Suprapubic skin (tissue), 4 donors: ENCODE data around the gene TMCC2. TPM values are rescaled to one million over a fixed set of nuclear protein-coding genes. Genes with fewer than 3 reads are reported as not detected.

Experiments used
- DNase-seq, 2 donors: peaks; one replicate each; pipeline ENCODE4 v3.0.0-alpha.2; 2019; ENCODE audit warnings: low spot score in 2 of 2
- H3K27ac ChIP-seq: fragments of 200-600 bp; sonication (generic); one replicate; pipeline ENCODE4 v1.5.1; 2019
- H3K27me3 ChIP-seq: fragments of 200-600 bp; sonication (generic); one replicate; pipeline ENCODE4 v1.5.1; 2019
- H3K36me3 ChIP-seq: fragments of 200-600 bp; sonication (generic); one replicate; pipeline ENCODE4 v1.5.1; 2019
- H3K4me1 ChIP-seq: fragments of 200-600 bp; sonication (generic); one replicate; pipeline ENCODE4 v1.5.1; 2019
- H3K4me3 ChIP-seq: fragments of 200-600 bp; sonication (generic); one replicate; pipeline ENCODE4 v1.5.1; 2019; ENCODE audit warnings: mild to moderate bottlenecking
- H3K9me3 ChIP-seq: fragments of 200-600 bp; sonication (generic); one replicate; pipeline ENCODE4 v1.5.1; 2019
- CTCF ChIP-seq, 2 donors: fragments of 200-600 bp in 1 of 2; fragments of 450-650 bp in 1 of 2; sonication (generic) in 1 of 2; IDR thresholded peaks; one replicate each; pipeline ENCODE4 v1.5.1; 2016 to 2019; ENCODE audit warnings: antibody characterized with exemption in 2 of 2, mild to moderate bottlenecking in 1 of 2, moderate library complexity in 1 of 2
- EP300 ChIP-seq: sonication (generic); formaldehyde crosslinking; IDR thresholded peaks from one replicate; pipeline ENCODE4 v1.6.1; 2017; ENCODE audit warnings: antibody characterized with exemption
- POLR2A ChIP-seq, 2 donors: fragments of 450-650 bp; IDR thresholded peaks; one replicate each; pipeline ENCODE4 v1.6.1; 2017; ENCODE audit warnings: antibody characterized with exemption in 2 of 2, mild to moderate bottlenecking in 2 of 2, moderate library complexity in 2 of 2
- POLR2AphosphoS5 ChIP-seq, 3 donors: sonication (generic); formaldehyde crosslinking; IDR thresholded peaks; one replicate each; pipeline ENCODE4 v1.6.1; 2017; ENCODE audit warnings: antibody characterized with exemption in 3 of 3
- WGBS: methylation state at CpG from one replicate; pipeline ENCODE4 v1.1.5; 2018; 5-methylcytosine and 5-hydroxymethylcytosine counted together
- total RNA-seq, 4 donors: library from RNA; depleted of rRNA; stranded (reverse); fragments of >200 nt; gene quantifications; one replicate each; pipeline ENCODE4 v1.1.0, GENCODE V29; 2016

Gene TMCC2
- total RNA-seq, 4 donors from 2014 or later = 3.1 to 4.3 (median 4.1) TPM

- Histone ChIP-seq H3K4me1 (peaks cover 53% of the 10 kb centered on the region), H3K27ac (peak overlapping the region; percentile 53), H3K27me3 (no peaks in the 10 kb centered on the region), H3K9me3 (no peaks in the 10 kb centered on the region), H3K36me3 (peaks cover under 1% of the 10 kb centered on the region), H3K4me3 (no peak overlapping the region)
- DNase-seq = no peak
- TF ChIP-seq CTCF (IDR thresholded peaks at IDR 0.05) = no peak
- TF ChIP-seq POLR2AphosphoS5 (IDR thresholded peaks at IDR 0.05) = no peak
- TF ChIP-seq EP300 = no peak
- TF ChIP-seq POLR2A (IDR thresholded peaks at IDR 0.05) = no peak
- WGBS = 44% methylated on average over 13 of the region's 21 CpGs
Measured at GRCh38 chr1:205313563-205314308, 86.0 kb downstream of the TMCC2 start.

- H3K27me3 ChIP-seq = no peaks in the 10 kb centered on the region
- H3K27ac ChIP-seq = no peak overlapping the region
- H3K36me3 ChIP-seq = no peaks in the 10 kb centered on the region
- no peak for DNase-seq
- no peaks in the 10 kb centered on the region for H3K9me3 ChIP-seq
- 88% methylated on average over 5 of the region's 5 CpGs for WGBS
- H3K4me1 ChIP-seq = peaks cover 63% of the 10 kb centered on the region
- TF ChIP-seq POLR2A (IDR thresholded peaks at IDR 0.05) (no peak), POLR2AphosphoS5 (IDR thresholded peaks at IDR 0.05) (no peak), CTCF (IDR thresholded peaks at IDR 0.05) (no peak), EP300 (no peak)
- H3K4me3 ChIP-seq = no peak overlapping the region
Measured at GRCh38 chr1:205315008-205315618, 87.4 kb downstream of the TMCC2 start.

GRCh38 chr1:205316161-205316566 is 88.4 kb downstream of the TMCC2 start:
- no peak overlapping the region for H3K27ac ChIP-seq

GRCh38 chr1:205317311-205317917 is 89.7 kb downstream of the TMCC2 start:
- H3K4me1 ChIP-seq = peaks cover 71% of the 10 kb centered on the region
- TF ChIP-seq POLR2AphosphoS5 (IDR thresholded peaks at IDR 0.05) (no peak), POLR2A (IDR thresholded peaks at IDR 0.05) (no peak), CTCF (IDR thresholded peaks at IDR 0.05) (no peak), EP300 (no peak)
- no peaks in the 10 kb centered on the region for H3K9me3 ChIP-seq
- H3K27me3 ChIP-seq = no peaks in the 10 kb centered on the region
- no peak for DNase-seq
- no peak overlapping the region for H3K4me3 ChIP-seq
- H3K27ac ChIP-seq = peak overlapping the region; percentile 43
- H3K36me3 ChIP-seq = no peaks in the 10 kb centered on the region
- WGBS = 36% methylated on average over 2 of the region's 7 CpGs

More at GRCh38 chr1:205316161-205316566, 88.4 kb downstream of the TMCC2 start:
- H3K4me1 ChIP-seq = peaks cover 67% of the 10 kb centered on the region
- no peak overlapping the region for H3K4me3 ChIP-seq
- DNase-seq = no peak
- 53% methylated on average over 2 of the region's 2 CpGs for WGBS
- no peaks in the 10 kb centered on the region for H3K9me3 ChIP-seq
- H3K36me3 ChIP-seq = no peaks in the 10 kb centered on the region
- no peaks in the 10 kb centered on the region for H3K27me3 ChIP-seq
- TF ChIP-seq POLR2A (IDR thresholded peaks at IDR 0.05) (no peak), EP300 (no peak), CTCF (IDR thresholded peaks at IDR 0.05) (no peak), POLR2AphosphoS5 (IDR thresholded peaks at IDR 0.05) (no peak)
